SK-N-MC (cell line): ENCODE measurements around the gene CCDC57.

Source experiments
- EZH2 ChIP-seq: fragments of 200-600 bp; sonication (generic); IDR thresholded peaks from one replicate; pipeline ENCODE4 v1.6.1; 2017; ENCODE audit warnings: antibody characterized with exemption
- POLR2AphosphoS5 ChIP-seq: IDR thresholded peaks from 2 replicates; pipeline ENCODE4 v1.6.1; 2012; ENCODE audit warnings: mild to moderate bottlenecking, low read depth, low read length, borderline replicate concordance

- TF ChIP-seq POLR2AphosphoS5 (no peak), EZH2 (no peak)
Observed at GRCh38 chr17:82198092-82198491, 14.6 kb downstream of the CCDC57 start.
